ENCODE results near the gene PCNT. TPM values are rescaled to one million over a fixed set of nuclear protein-coding genes. Genes with fewer than 3 reads are reported as not detected.

PCNT gene
- total and polyA plus RNA-seq, 2 of the 8 experiments (the other 6 are each of a cell fraction or from before 2014, with no cell fraction given), result 9.9 to 45.1 TPM

DNA sequence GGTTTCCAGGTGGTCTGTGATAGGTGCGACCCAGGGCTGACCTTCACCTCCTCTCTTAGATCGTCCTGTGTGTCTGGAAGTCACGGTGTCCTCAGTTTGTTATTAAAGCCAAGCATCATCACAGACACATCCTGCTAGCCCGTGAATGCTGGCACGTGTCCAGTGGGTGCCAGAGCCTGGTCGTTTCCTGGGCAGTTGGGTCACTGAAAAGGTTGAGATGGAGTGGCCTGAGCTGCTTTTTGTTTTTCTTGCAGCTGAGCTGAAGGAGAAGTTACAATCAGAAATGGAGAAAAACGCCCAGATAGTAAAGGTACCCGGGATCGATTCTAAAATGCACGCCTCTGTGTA is 23.2 kb downstream of the PCNT start:
- DNase-seq (ENCODE audit: low read depth in 1 of 2, low spot score in 2 of 2), result no peak
- CTCF ChIA-PET (ENCODE audit: partially characterized antibody), result interaction anchor here (1.1 kb wide), 1 partner anchor 11 kb away, joined by 3 read pairs; no protein-coding TSS in a partner anchor
- H3K36me3 ChIP-seq (ENCODE audit: control insufficient read depth in 2 of 4, insufficient read depth in 4 of 4, low read length in 3 of 4), result peaks cover 17 to 50% (median 36%) of the 10 kb centered on the region in 4 experiments; a peak in 7 of 8 replicates
- TF ChIP-seq FOSL1 (IDR thresholded peaks at IDR 0.05; ENCODE audit: insufficient read depth, low read depth, low read length) (no peak), SIX5 (IDR thresholded peaks at IDR 0.05; ENCODE audit: low read depth, low read length) (no peak), SP4 (IDR thresholded peaks at IDR 0.05; ENCODE audit: low read length) (no peak), EP300 (IDR thresholded peaks at IDR 0.05; ENCODE audit: borderline replicate concordance in 1 of 2, low read depth in 2 of 2, low read length in 2 of 2) (no peak)

More for the DNA sequence above, 23.2 kb downstream of the PCNT start:
- no peak overlapping the region for H3K4me2 ChIP-seq (ENCODE audit: insufficient read depth in 1 of 2, low read depth in 2 of 2, low read length in 2 of 2)
- no peak overlapping the region for H2AFZ ChIP-seq (ENCODE audit: low read length)
- H3K56ac ChIP-seq (replicated peaks; ENCODE audit: insufficient read length, low read depth, low read length), result no peak overlapping the region
- H3K4me3 ChIP-seq (ENCODE audit: extremely low read depth in 1 of 4, insufficient read depth in 2 of 4, low read depth in 3 of 4, low read length in 4 of 4), result no peak overlapping the region
- H2BK20ac ChIP-seq (ENCODE audit: low read length), result no peak overlapping the region
- H3K27me3 ChIP-seq (replicated peaks in 1 of 4; ENCODE audit: control insufficient read depth in 3 of 4, extremely low read depth in 1 of 4, insufficient read depth in 3 of 4, low read length in 3 of 4), result no peaks in the 10 kb centered on the region
- peaks cover 6% of the 10 kb centered on the region; the same call in 1 of the 2 replicates for H3K79me1 ChIP-seq (ENCODE audit: low read depth, low read length)
- H4K91ac ChIP-seq (replicated peaks; ENCODE audit: insufficient read length, low read length), result no peak overlapping the region
- no peaks in the 10 kb centered on the region for H3K9me3 ChIP-seq (ENCODE audit: insufficient read depth in 2 of 2, low read depth in 1 of 2, low read length in 1 of 2)
- no peak overlapping the region for H2BK5ac ChIP-seq (ENCODE audit: low read depth, low read length)
- no peak for FAIRE-seq
- WGBS, 2 experiments (ENCODE audit: extremely low coverage in 1 of 2, insufficient coverage in 1 of 2, insufficient read length in 1 of 2, insufficient replicate concordance in 2 of 2, low coverage in 1 of 2, low lambda C conversion rate in 2 of 2, missing lambda C conversion rate in 1 of 2), result 95% methylated on average over 10 of the region's 10 CpGs; no CpG with 5 or more reads in 1 of the 2 experiments
- no peak overlapping the region for H4K5ac ChIP-seq (ENCODE audit: insufficient read length, low read depth, low read length)
- no peak overlapping the region for H2BK15ac ChIP-seq (ENCODE audit: low read length)
- H4K8ac ChIP-seq (ENCODE audit: extremely low read depth, insufficient read depth, low read length), result no peak overlapping the region
- H3K4ac ChIP-seq (replicated peaks; ENCODE audit: insufficient read length, low read depth, low read length), result no peak overlapping the region
- no peak overlapping the region for H3K18ac ChIP-seq (ENCODE audit: extremely low read depth, low read length)
- H3K23ac ChIP-seq (ENCODE audit: insufficient read length), result no peak overlapping the region
- POLR2A ChIA-PET (ENCODE audit: partially characterized antibody), result no interaction called here
- H3K23me2 ChIP-seq (ENCODE audit: low read depth, low read length), result no peaks in the 10 kb centered on the region
- no peak overlapping the region for H2BK12ac ChIP-seq (ENCODE audit: low read depth, low read length)
- H3K27ac ChIP-seq (ENCODE audit: low read depth, low read length), result no peak overlapping the region
- H3K79me2 ChIP-seq (ENCODE audit: control insufficient read depth in 1 of 2, insufficient read depth in 2 of 2, low read length in 2 of 2), result peaks cover 0 to 15% of the 10 kb centered on the region in 2 experiments; a peak in 2 of 4 replicates
- no peak overlapping the region for H3K14ac ChIP-seq (ENCODE audit: insufficient read length)
- H2BK120ac ChIP-seq (replicated peaks; ENCODE audit: low read depth, low read length), result no peak overlapping the region
- H4K20me1 ChIP-seq (replicated peaks in 1 of 2; ENCODE audit: control insufficient read depth in 1 of 2, insufficient read depth in 2 of 2, low read length in 2 of 2), result peaks cover 7 to 8% of the 10 kb centered on the region in 2 experiments
- H3K9ac ChIP-seq (replicated peaks in 1 of 4; ENCODE audit: extremely low read depth in 1 of 4, low read depth in 3 of 4, low read length in 3 of 4), result no peak overlapping the region
- H2AK5ac ChIP-seq (ENCODE audit: low read depth, low read length), result no peak overlapping the region
- no peaks in the 10 kb centered on the region for H3K4me1 ChIP-seq (replicated peaks in 1 of 4; ENCODE audit: control insufficient read depth in 3 of 4, insufficient read depth in 4 of 4, low read length in 3 of 4)
